ENCODE results near the gene LILRB3. TPM values are rescaled to one million over a fixed set of nuclear protein-coding genes. Genes with fewer than 3 reads are reported as not detected.

Gene LILRB3
- not detected in 2 replicates for total RNA-seq

DNA sequence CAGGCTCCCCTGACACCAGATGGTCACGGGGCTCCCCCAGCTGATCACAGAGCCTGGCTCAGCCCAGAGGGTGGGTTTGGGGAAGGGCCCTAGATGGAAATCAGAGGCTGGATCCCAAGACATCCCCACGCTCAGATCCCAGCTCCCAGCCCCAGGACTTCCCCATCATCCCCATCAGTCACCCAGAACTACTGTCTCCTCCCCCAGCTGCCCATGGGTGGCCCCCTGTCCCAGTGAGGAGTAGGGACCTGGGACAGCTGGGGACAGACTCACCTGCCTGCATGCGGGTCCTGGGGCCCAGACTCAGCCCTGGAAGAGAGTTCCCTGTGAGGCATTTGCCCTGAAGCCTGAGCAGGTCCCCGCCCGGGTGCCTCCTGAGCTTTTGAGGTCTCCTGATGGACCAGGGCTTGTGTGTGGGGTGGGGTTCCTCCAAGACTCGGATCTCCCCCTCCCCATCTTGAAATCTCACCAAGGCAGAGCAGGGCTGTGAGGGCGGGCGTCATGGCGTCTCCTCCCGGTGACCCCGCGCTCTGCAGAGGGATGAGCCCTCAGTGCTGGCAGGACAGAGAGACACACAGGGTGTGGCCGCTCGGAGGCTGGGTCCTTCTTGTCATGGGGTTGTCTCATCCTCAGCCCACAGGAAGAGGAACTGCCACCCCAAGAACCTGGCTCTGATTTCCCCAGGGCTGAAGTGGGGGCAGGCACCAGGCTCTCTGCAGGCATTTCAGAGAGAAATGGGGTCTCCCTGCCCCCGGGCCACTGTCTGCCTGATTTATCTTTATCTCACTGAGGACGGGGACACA is at the start of gene LILRB3:
Gene LILRB3, minus strand, starts transcription at position 534 of the 803 bp plus-strand sequence. Its CDS starts 31 bp downstream, at position 503.

DNA sequence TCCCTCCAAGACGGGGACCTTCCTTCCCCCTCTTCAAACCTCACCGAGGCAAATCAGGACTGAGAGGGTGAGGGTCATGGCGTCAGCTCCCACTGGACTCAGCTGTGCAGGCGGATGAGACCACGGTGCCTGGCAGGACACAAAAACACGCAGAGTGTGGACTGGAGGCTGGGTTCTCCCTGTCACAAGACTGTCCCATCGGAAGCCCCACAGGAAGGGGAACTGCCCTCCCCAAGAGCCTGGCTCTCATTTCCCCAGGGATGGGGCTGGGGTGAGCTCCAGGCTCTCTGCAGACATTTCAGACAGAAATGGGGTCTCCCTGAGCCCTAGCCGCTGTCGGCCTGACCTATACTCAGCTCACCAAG is 34.3 kb upstream of the LILRB3 start, which contains the start of gene LILRB5:
Gene LILRB5, minus strand, starts transcription at position 158 of the 365 bp plus-strand sequence. Its CDS starts 80 bp downstream, at position 78.

DNA sequence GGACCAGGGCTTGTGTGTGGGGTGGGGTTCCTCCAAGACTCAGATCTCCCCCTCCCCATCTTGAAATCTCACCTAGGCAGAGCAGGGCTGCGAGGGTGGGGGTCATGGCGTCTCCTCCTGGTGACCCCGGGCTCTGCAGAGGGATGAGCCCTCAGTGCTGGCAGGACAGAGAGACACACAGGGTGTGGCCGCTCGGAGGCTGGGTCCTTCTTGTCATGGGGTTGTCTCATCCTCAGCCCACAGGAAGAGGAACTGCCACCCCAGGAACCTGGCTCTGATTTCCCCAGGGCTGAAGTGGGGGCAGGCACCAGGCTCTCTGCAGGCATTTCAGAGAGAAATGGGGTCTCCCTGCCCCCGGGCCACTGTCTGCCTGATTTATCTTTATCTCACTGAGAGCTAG is 19.8 kb upstream of the LILRB3 start, which contains the start of gene LILRA6:
Gene LILRA6, minus strand, starts transcription at position 145 of the 400 bp plus-strand sequence.

DNA sequence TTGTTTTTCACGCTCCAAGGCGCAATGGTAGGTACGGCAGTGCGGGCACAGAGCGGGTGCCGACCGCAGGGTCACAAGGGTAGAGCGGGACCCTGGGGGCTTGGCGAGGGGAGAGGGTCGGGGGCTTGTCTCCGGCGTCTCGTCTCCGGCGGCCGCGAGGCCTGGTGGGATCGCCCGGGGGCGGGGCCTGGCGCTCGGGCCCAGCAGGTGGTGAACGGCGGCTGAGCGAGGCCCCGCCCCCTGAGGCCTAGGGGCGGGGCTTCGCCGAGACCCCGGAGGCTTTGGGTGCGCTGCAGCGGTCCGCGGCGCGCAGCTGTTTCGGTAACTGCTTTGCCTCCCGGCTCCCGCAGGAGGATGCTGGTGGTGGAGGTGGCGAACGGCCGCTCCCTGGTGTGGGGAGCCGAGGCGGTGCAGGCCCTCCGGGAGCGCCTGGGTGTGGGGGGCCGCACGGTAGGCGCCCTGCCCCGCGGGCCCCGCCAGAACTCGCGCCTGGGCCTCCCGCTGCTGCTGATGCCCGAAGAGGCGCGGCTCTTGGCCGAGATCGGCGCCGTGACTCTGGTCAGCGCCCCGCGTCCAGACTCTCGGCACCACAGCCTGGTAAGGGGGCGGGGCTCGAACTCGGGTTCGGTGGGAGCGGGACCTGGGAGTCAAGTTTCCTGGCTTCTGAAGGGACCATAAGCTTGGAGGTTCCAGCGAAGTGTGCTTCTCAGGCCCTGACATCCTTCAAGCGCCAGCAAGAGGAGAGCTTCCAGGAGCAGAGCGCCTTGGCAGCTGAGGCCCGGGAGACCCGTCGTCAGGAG is 31.6 kb downstream of the LILRB3 start, which contains the start of gene TSEN34:
Gene TSEN34, plus strand, starts transcription at position 298 of the 800 bp plus-strand sequence. Its CDS starts 57 bp downstream, at position 355.

DNA sequence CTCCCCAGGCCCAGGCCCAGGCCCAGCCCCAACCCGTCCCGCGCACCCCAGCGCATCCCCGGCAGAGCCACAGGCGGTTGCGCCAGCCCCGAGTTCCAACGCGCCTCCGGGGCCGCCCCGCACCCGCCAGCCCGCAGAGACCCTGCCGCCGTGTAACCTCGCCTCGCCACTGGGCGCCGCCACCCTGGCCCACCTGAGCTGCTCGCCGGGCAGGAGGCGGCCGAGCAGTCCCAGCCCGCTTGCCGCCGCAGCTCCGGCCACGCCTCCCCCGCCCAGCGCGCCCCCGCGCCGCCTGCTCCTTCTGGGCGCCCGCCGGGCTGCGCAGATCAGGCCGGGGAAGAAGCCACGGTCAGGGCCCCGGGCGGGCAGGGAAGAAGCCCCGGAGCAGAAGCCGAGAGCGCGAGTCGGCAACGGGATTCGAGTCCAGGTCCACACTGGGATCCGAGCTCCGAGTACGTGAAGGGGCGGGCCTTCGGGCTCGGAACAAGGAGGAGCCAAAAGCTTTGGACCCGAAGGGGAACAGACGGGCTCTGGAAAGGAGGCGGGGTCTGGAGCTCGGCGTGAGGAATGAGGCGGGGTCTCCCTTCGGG is 33.6 kb downstream of the LILRB3 start, which contains the start of gene MBOAT7:
Gene MBOAT7, minus strand, starts transcription at position 436 of the 590 bp plus-strand sequence. CDS start 1,072 bp downstream, outside the sequence.

DNA sequence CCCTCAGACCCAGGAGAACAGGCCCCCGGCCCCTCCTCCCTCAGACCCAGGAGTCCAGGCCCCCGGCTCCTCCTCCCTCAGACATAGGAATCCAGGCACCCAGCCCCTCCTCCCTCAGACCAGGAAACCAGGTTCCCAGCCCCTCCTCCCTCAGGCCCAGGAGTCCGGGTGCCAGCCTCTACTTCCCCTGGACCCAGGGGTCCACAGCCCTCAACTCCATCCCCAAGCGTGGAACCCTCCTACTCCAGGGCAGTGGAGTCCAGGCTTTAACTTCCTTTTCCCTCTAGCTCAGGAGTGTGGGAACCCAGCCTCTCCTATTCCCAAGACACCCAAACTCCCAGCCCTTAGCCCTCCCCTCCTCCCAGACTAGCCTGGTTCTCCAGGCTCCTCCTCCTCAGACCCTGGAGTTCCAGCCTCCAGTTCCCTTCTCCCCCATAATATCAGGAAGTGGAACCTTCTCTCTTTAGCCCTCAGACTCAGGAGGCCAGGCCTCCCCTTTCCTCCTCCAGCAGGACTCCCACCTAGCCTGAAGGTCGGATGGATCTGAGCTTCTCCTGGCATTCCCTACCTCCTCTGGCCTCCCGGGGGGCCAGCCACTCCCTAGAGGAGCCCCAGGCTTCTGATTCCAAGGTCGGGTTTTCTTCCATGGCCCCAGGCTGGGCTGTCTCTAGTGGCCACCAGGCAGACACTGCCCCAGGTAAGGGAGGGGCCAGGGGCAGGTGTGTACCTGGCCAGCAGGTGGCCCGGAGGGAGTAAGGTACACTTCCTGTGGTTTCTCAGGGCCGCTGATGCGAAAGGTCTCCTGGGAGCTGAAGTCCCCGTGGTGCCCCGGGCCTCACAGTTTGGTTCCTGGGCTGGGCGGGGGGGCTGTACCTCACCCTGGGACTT is 50.1 kb downstream of the LILRB3 start, which contains the start of gene TMC4:
Gene TMC4, minus strand, starts transcription at position 690 of the 888 bp plus-strand sequence. Its CDS starts 43 bp downstream, at position 647.

Other genes starting within 250 kb of the LILRB3 start
- gene CACNG6, start 231.4 kb downstream of the LILRB3 start, total RNA-seq = 1.7 and 1.9 TPM in 2 replicates
- gene VSTM1, start 159.1 kb downstream of the LILRB3 start, total RNA-seq = not detected in 2 replicates
- not detected in 2 replicates for gene TARM1, start 141.6 kb downstream of the LILRB3 start, total RNA-seq
- 1.1 and 1.2 TPM in 2 replicates for gene OSCAR, start 122.2 kb downstream of the LILRB3 start, total RNA-seq
- gene NDUFA3, start 120.2 kb downstream of the LILRB3 start, total RNA-seq = 11.3 and 15.3 TPM in 2 replicates
- gene TFPT, start 107.3 kb downstream of the LILRB3 start, total RNA-seq = 13.5 and 24.0 TPM in 2 replicates
- gene PRPF31, start 107.3 kb downstream of the LILRB3 start, total RNA-seq = 44.5 and 79.0 TPM in 2 replicates
- gene CNOT3, start 85.2 kb downstream of the LILRB3 start, total RNA-seq = 4.5 and 8.4 TPM in 2 replicates
- 5.1 and 9.0 TPM in 2 replicates for gene LENG1, start 63.3 kb downstream of the LILRB3 start, total RNA-seq
- gene TMC4, start 49.8 kb downstream of the LILRB3 start, total RNA-seq = 0.38 and 1.4 TPM in 2 replicates
- gene MBOAT7, start 33.4 kb downstream of the LILRB3 start, total RNA-seq = 45.7 and 48.3 TPM in 2 replicates
- 76.5 and 88.8 TPM in 2 replicates for gene TSEN34, start 31.7 kb downstream of the LILRB3 start, total RNA-seq
- gene RPS9, start 22.1 kb downstream of the LILRB3 start, total RNA-seq = 1,445 and 1,908 TPM in 2 replicates
- gene LILRA6, start 19.8 kb upstream of the LILRB3 start, total RNA-seq = not detected in 2 replicates
- not detected in 2 replicates for gene LILRB5, start 34.3 kb upstream of the LILRB3 start, total RNA-seq
- gene LILRB2, start 58.1 kb upstream of the LILRB3 start, total RNA-seq = not detected in 2 replicates
- not detected in 2 replicates for gene LILRA5, start 90.2 kb upstream of the LILRB3 start, total RNA-seq
- not detected in 2 replicates for gene LILRA4, start 116.2 kb upstream of the LILRB3 start, total RNA-seq
- gene LAIR1, start 141.9 kb upstream of the LILRB3 start, total RNA-seq = 0.19 and 0.28 TPM in 2 replicates
- gene TTYH1, start 192.5 kb upstream of the LILRB3 start, total RNA-seq = not detected in 2 replicates
- 29.1 and 39.2 TPM in 2 replicates for gene LENG8, start 226.2 kb upstream of the LILRB3 start, total RNA-seq
- 6.5 and 11.8 TPM in 2 replicates for gene LENG9, start 240.8 kb upstream of the LILRB3 start, total RNA-seq

Measured in regular cardiac myocyte (primary cell).